Mononuclear cell (primary cell): ENCODE results near the gene MAML1. TPM values are rescaled to one million over a fixed set of nuclear protein-coding genes. Genes with fewer than 3 reads are reported as not detected.
A peak's percentile ranks its signal among the peaks of the same experiment; 100 is the strongest.

Source experiments
- H3K27me3 ChIP-seq: 2 replicates; pipeline ENCODE4 v1.6.0; 2011; ENCODE audit warnings: low read length, control low read depth; ENCODE audit not compliant: insufficient read depth
- H3K4me1 ChIP-seq: 2 replicates; pipeline ENCODE4 v1.5.1; 2011; ENCODE audit warnings: mild to moderate bottlenecking, low read length, control low read depth; ENCODE audit not compliant: insufficient read depth
- H3K4me3 ChIP-seq: 2 replicates; pipeline ENCODE4 v1.5.1; 2011; ENCODE audit warnings: mild to moderate bottlenecking, low read length, moderate library complexity
- H3K9me3 ChIP-seq: 2 replicates; pipeline ENCODE4 v1.5.1; 2011; ENCODE audit warnings: low read depth, mild to moderate bottlenecking, control low read depth, low read length
- total RNA-seq: library from RNA; depleted of rRNA; stranded (reverse); fragments of >200 nt; gene quantifications from one replicate; pipeline ENCODE4 v1.2.3, GENCODE V29; 2012

MAML1 gene
- total RNA-seq, 1 donor, result 14.0 TPM

- Histone ChIP-seq H3K9me3 (no peaks in the 10 kb centered on the region), H3K4me1 (peaks cover 47% of the 10 kb centered on the region), H3K4me3 (no peak overlapping the region), H3K27me3 (no peaks in the 10 kb centered on the region)
These were observed 59.4 kb downstream of the MAML1 start for GRCh38 chr5:179791881-179792611.

- H3K4me1 ChIP-seq, result peaks cover 48% of the 10 kb centered on the region
- H3K27me3 ChIP-seq, result no peaks in the 10 kb centered on the region
- H3K4me3 ChIP-seq, result no peak overlapping the region
- no peaks in the 10 kb centered on the region for H3K9me3 ChIP-seq
These were observed 60.2 kb downstream of the MAML1 start for GRCh38 chr5:179792612-179793467.

GRCh38 chr5:179793468-179794139, 61.0 kb downstream of the MAML1 start, which contains the start of gene LTC4S:
Gene LTC4S, plus strand, starts transcription at chr5:179793986. Its CDS starts 95 bp downstream, at chr5:179794081.
- Histone ChIP-seq H3K4me1 (peaks cover 48% of the 10 kb centered on the region), H3K4me3 (no peak within 1 kb of the TSS), H3K27me3 (no peaks in the 10 kb centered on the region), H3K9me3 (no peaks in the 10 kb centered on the region)

- Histone ChIP-seq H3K4me1 (peaks cover 48% of the 10 kb centered on the region), H3K27me3 (no peaks in the 10 kb centered on the region), H3K4me3 (no peak overlapping the region), H3K9me3 (no peaks in the 10 kb centered on the region)
These were observed 61.5 kb downstream of the MAML1 start for GRCh38 chr5:179794171-179794570.

- Histone ChIP-seq H3K4me3 (no peak overlapping the region), H3K4me1 (peaks cover 48% of the 10 kb centered on the region), H3K27me3 (no peaks in the 10 kb centered on the region), H3K9me3 (no peaks in the 10 kb centered on the region)
These were observed 62.0 kb downstream of the MAML1 start for GRCh38 chr5:179794575-179794974.

GRCh38 chr5:179795049-179795862, 62.6 kb downstream of the MAML1 start:
- peaks cover 48% of the 10 kb centered on the region for H3K4me1 ChIP-seq
- H3K9me3 ChIP-seq, result no peaks in the 10 kb centered on the region
- H3K4me3 ChIP-seq, result peak overlapping the region; percentile 38
- H3K27me3 ChIP-seq, result no peaks in the 10 kb centered on the region

- peaks cover 48% of the 10 kb centered on the region for H3K4me1 ChIP-seq
- H3K4me3 ChIP-seq, result peak overlapping the region; percentile 38
- no peaks in the 10 kb centered on the region for H3K9me3 ChIP-seq
- H3K27me3 ChIP-seq, result no peaks in the 10 kb centered on the region
These were observed 63.5 kb downstream of the MAML1 start for GRCh38 chr5:179795863-179796833.

GRCh38 chr5:179796877-179797608, 64.4 kb downstream of the MAML1 start:
- Histone ChIP-seq H3K9me3 (no peaks in the 10 kb centered on the region), H3K27me3 (no peaks in the 10 kb centered on the region), H3K4me3 (no peak overlapping the region), H3K4me1 (peaks cover 51% of the 10 kb centered on the region)

GRCh38 chr5:179797741-179798140, 65.1 kb downstream of the MAML1 start:
- Histone ChIP-seq H3K4me3 (no peak overlapping the region), H3K27me3 (no peaks in the 10 kb centered on the region), H3K4me1 (peaks cover 51% of the 10 kb centered on the region), H3K9me3 (no peaks in the 10 kb centered on the region)

GRCh38 chr5:179798144-179798770, 65.6 kb downstream of the MAML1 start:
- peaks cover 51% of the 10 kb centered on the region for H3K4me1 ChIP-seq
- no peak overlapping the region for H3K4me3 ChIP-seq
- no peaks in the 10 kb centered on the region for H3K9me3 ChIP-seq
- H3K27me3 ChIP-seq, result no peaks in the 10 kb centered on the region

- no peaks in the 10 kb centered on the region for H3K9me3 ChIP-seq
- H3K4me3 ChIP-seq, result no peak overlapping the region
- H3K27me3 ChIP-seq, result no peaks in the 10 kb centered on the region
- H3K4me1 ChIP-seq, result peaks cover 51% of the 10 kb centered on the region
These were observed 66.4 kb downstream of the MAML1 start for GRCh38 chr5:179798771-179799643.

GRCh38 chr5:179799644-179799973, 67.0 kb downstream of the MAML1 start:
- H3K4me3 ChIP-seq, result no peak overlapping the region
- peaks cover 51% of the 10 kb centered on the region for H3K4me1 ChIP-seq
- H3K27me3 ChIP-seq, result no peaks in the 10 kb centered on the region

More at GRCh38 chr5:179799644-179799973, 67.0 kb downstream of the MAML1 start:
- H3K9me3 ChIP-seq, result no peaks in the 10 kb centered on the region
